CD8-positive, alpha-beta memory T cell (primary cell): ENCODE results near the gene CYP27B1. TPM values are rescaled to one million over a fixed set of nuclear protein-coding genes. Genes with fewer than 3 reads are reported as not detected.
A peak's percentile ranks its signal among the peaks of the same experiment; 100 is the strongest.

ENCODE experiments used
- CTCF ChIA-PET: fragments of 350-600 bp; sonication (Branson Sonifier 250); formaldehyde crosslinking; loops from one replicate; lab custom pipeline; 2021; ENCODE audit warnings: antibody characterized with exemption; lab: Charles Lee
- POLR2A ChIA-PET: fragments of 350-600 bp; sonication (Branson Sonifier 250); formaldehyde crosslinking; loops from one replicate; lab custom pipeline; 2021; ENCODE audit warnings: antibody characterized with exemption; lab: Charles Lee
- DNase-seq, 5 donors: peaks; one replicate each; pipeline versions ENCODE4 v3.0.0 to v3.0.0-alpha.2; 2020 to 2022; ENCODE audit warnings: mixed read lengths in 1 of 5
- H3K27ac ChIP-seq: one replicate; pipeline ENCODE4 v1.7.0; 2013; ENCODE audit warnings: low read depth, mild to moderate bottlenecking, low read length, moderate library complexity
- H3K27me3 ChIP-seq: 2 replicates; pipeline ENCODE4 v1.7.0; 2013; ENCODE audit warnings: low read length, mild to moderate bottlenecking; ENCODE audit not compliant: insufficient read depth, poor library complexity, severe bottlenecking
- H3K36me3 ChIP-seq: 2 replicates; pipeline ENCODE4 v1.7.0; 2013; ENCODE audit warnings: mild to moderate bottlenecking, low read length, moderate library complexity; ENCODE audit not compliant: insufficient read depth
- H3K4me1 ChIP-seq: 2 replicates; pipeline ENCODE4 v1.7.0; 2013; ENCODE audit warnings: mild to moderate bottlenecking, low read length, moderate library complexity; ENCODE audit not compliant: insufficient read depth
- H3K4me3 ChIP-seq: 2 replicates; pipeline ENCODE4 v1.7.0; 2013; ENCODE audit warnings: mild to moderate bottlenecking, low read length
- H3K9me3 ChIP-seq: 2 replicates; pipeline ENCODE4 v1.7.0; 2013; ENCODE audit warnings: mild to moderate bottlenecking, low read length
- H3K27ac Mint-ChIP-seq, 8 donors: one replicate each; pipeline ENCODE4 v1.8.0; 2020 to 2021; ENCODE audit warnings: mixed read lengths in 8 of 8, mild to moderate bottlenecking in 6 of 8, inconsistent platforms in 3 of 8, moderate library complexity in 3 of 8
- H3K27me3 Mint-ChIP-seq, 2 donors: one replicate each; pipeline ENCODE4 v1.8.0; 2020 to 2021; ENCODE audit warnings: mixed read lengths in 2 of 2, mild to moderate bottlenecking in 1 of 2, moderate library complexity in 1 of 2
- H3K36me3 Mint-ChIP-seq, 3 donors: one replicate each; pipeline ENCODE4 v1.8.0; 2020 to 2021; ENCODE audit warnings: mixed read lengths in 3 of 3, inconsistent platforms in 1 of 3, mild to moderate bottlenecking in 1 of 3
- H3K4me1 Mint-ChIP-seq, 3 donors: one replicate each; pipeline ENCODE4 v1.8.0; 2020 to 2021; ENCODE audit warnings: mixed read lengths in 3 of 3, inconsistent platforms in 1 of 3, mild to moderate bottlenecking in 1 of 3
- H3K4me3 Mint-ChIP-seq, 7 donors: one replicate each; pipeline ENCODE4 v1.8.0; 2020 to 2021; ENCODE audit warnings: mixed read lengths in 7 of 7, mild to moderate bottlenecking in 6 of 7, moderate library complexity in 4 of 7, inconsistent platforms in 2 of 7
- H3K9me3 Mint-ChIP-seq, 5 donors: one replicate each; pipeline ENCODE4 v1.8.0; 2020 to 2022; ENCODE audit warnings: mixed read lengths in 5 of 5, mild to moderate bottlenecking in 3 of 5, moderate library complexity in 2 of 5, inconsistent platforms in 1 of 5
- polyA plus RNA-seq: library from polyadenylated mRNA; unstranded; fragments of 300-500 nt; fragmentation: Illumina TruSeq; gene quantifications from one replicate; pipeline ENCODE4 v1.2.3, GENCODE V29; 2021
- total RNA-seq, 2 experiments: library from RNA; stranded (reverse); gene quantifications; one replicate each; pipeline ENCODE4 v1.2.3, GENCODE V29; 2021

The CYP27B1 gene
- total and polyA plus RNA-seq, 3 experiments from 2014 or later, result 0.52 to 7.4 (median 7.2) TPM

DNA sequence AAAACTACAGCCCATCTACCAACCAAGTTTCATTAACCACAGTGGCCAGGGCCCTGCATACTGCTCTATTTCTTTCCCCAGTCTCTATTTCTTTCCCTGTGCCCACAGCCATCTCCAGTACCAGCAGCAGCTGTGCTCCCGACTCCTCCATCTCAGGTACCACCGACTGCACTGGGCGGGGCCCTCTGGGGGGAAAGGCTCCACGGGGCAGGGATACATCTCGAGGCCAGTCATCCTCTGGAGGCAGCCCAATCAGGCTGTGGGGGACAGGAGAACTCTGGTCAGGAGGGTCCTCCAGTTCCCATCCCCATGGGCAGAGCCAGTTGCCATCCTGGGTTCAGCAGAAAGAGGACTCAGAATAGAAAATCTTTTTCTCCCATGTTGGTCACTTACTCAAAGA is 17.8 kb downstream of the CYP27B1 start:
- POLR2A ChIA-PET, result no interaction called here
- Histone ChIP-seq H3K9me3 (no peaks in the 10 kb centered on the region), H3K27me3 (no peaks in the 10 kb centered on the region), H3K27ac (no peak overlapping the region), H3K36me3 (peaks cover 19% of the 10 kb centered on the region), H3K4me3 (no peak overlapping the region), H3K4me1 (peaks cover 44% of the 10 kb centered on the region)
- Mint-ChIP-seq H3K27me3 (peaks cover 0 to 2% of the 10 kb centered on the region in 2 donors), H3K4me3 (peak overlapping the region in 1 of 7 donors; percentile 11), H3K9me3 (no peaks in the 10 kb centered on the region), H3K27ac (peak overlapping the region in 4 of 8 donors; percentile 8 to 55 (median 38)), H3K4me1 (peaks cover 52 to 67% (median 65%) of the 10 kb centered on the region in 3 donors), H3K36me3 (peaks cover 0 to 52% (median 10%) of the 10 kb centered on the region in 3 donors)
- CTCF ChIA-PET, result no interaction called here
- DNase-seq, result peak in 1 of 5 donors; percentile 46

DNA sequence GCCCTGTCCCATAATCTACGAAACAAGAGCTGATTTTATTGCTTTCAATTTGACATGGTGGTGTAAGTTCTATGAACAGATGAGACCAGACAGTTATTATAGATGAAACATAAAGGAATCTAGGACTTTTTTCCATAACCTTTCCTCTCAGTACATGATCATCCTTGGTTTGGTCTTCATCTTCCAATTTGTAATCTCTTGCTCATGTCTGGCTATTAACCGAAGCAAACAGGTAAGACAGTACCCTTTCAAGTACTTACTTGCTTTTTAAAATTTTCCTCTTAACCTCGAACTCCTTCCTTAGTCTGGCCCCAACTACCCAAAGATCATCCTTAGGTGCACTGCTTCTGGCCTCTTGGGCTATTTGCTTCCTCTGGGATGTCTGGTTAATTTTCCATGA is 20.9 kb downstream of the CYP27B1 start:
- peaks cover 0 to 47% (median 10%) of the 10 kb centered on the region in 3 donors for H3K36me3 Mint-ChIP-seq
- H3K4me3 Mint-ChIP-seq, result peak overlapping the region; percentile 85 to 96 (median 90)
- H3K27me3 Mint-ChIP-seq, result peaks cover 0 to 4% of the 10 kb centered on the region in 2 donors
- peaks cover 42 to 59% (median 50%) of the 10 kb centered on the region in 3 donors for H3K4me1 Mint-ChIP-seq
- no peak for DNase-seq
- H3K9me3 Mint-ChIP-seq, result no peaks in the 10 kb centered on the region
- peak overlapping the region; percentile 74 for H3K4me3 ChIP-seq
- peak overlapping the region; percentile 84 to 99 (median 97) for H3K27ac Mint-ChIP-seq
- ChIA-PET CTCF (interaction anchor here (1.4 kb wide), 1 partner anchor 266 kb away, joined by 4 read pairs; the partner anchor contains the start of gene ARHGAP9), POLR2A (no interaction called here)
- no peaks in the 10 kb centered on the region for H3K9me3 ChIP-seq
- no peaks in the 10 kb centered on the region for H3K27me3 ChIP-seq
- H3K27ac ChIP-seq, result no peak overlapping the region
- H3K4me1 ChIP-seq, result peaks cover 39% of the 10 kb centered on the region
- H3K36me3 ChIP-seq, result peaks cover 19% of the 10 kb centered on the region

GRCh38 chr12:57745485-57745881 is 21.4 kb downstream of the CYP27B1 start:
- peaks cover 19% of the 10 kb centered on the region for H3K36me3 ChIP-seq
- peaks cover 0 to 47% (median 10%) of the 10 kb centered on the region in 3 donors for H3K36me3 Mint-ChIP-seq
- H3K27me3 ChIP-seq, result no peaks in the 10 kb centered on the region
- peaks cover 0 to 5% of the 10 kb centered on the region in 2 donors for H3K27me3 Mint-ChIP-seq
- ChIA-PET CTCF (interaction anchor here (0.7 to 2.2 kb wide), 5 partner anchors 11 to 265 kb away, joined by 3 to 8 read pairs (median 5); partner anchors contain the start of gene ARHGAP9), POLR2A (interaction anchor here (1.0 to 1.5 kb wide), 4 partner anchors 11 to 27 kb away, joined by 3 to 7 read pairs (median 4); partner anchors contain the start of gene EEF1AKMT3)
- H3K27ac ChIP-seq, result peak overlapping the region; percentile 89
- peak overlapping the region; percentile 85 to 96 (median 90) for H3K4me3 Mint-ChIP-seq
- H3K9me3 ChIP-seq, result no peaks in the 10 kb centered on the region
- peak overlapping the region; percentile 84 to 99 (median 97) for H3K27ac Mint-ChIP-seq
- H3K9me3 Mint-ChIP-seq, result no peaks in the 10 kb centered on the region
- peaks cover 45 to 59% (median 50%) of the 10 kb centered on the region in 3 donors for H3K4me1 Mint-ChIP-seq
- H3K4me3 ChIP-seq, result peak overlapping the region; percentile 74
- peak in 1 of 5 donors; percentile 45 for DNase-seq
- H3K4me1 ChIP-seq, result peaks cover 39% of the 10 kb centered on the region

- H3K27ac ChIP-seq, result peak within 1 kb of the TSS; percentile 89
- peaks cover 45 to 60% (median 51%) of the 10 kb centered on the region in 3 donors for H3K4me1 Mint-ChIP-seq
Observed at GRCh38 chr12:57744777-57745484, 21.9 kb downstream of the CYP27B1 start, which contains the start of gene TSPAN31. Gene TSPAN31, plus strand, starts transcription at chr12:57745039. Its CDS starts 116 bp downstream, at chr12:57745155.

DNA sequence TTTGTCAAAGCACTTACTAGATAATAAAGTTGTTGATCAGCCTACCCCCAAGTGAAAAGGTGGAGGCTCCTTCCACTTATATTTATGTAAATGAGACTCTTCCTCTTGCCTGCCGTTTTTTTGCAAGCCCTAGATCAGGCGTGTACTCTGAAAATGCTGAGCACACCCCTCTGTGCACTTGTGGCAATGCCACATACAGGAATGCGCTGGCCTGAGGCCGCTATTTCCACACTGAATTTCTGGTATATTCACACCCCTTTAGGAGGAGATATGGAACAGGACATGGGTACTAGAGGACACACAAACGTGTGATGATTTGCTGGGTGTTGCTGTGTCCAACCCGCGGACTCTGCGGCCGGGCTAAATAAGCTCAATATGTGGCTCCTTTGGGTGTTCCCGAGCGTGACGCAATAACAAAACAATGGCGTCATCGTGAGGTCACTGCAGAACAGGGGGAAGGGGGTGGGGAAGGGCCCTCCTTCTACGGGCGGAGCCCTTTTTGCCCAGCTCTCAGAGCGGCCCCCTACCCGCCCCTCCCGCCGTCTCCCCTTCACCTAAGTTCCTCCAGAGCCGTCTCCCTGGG is 22.6 kb downstream of the CYP27B1 start:
- H3K4me1 Mint-ChIP-seq, result peaks cover 51 to 67% (median 57%) of the 10 kb centered on the region in 3 donors
- CTCF ChIA-PET, result interaction anchor here (0.7 to 3.6 kb wide), 8 partner anchors 9 to 264 kb away, joined by 3 to 24 read pairs (median 4); partner anchors contain the start of genes ARHGAP9 and PIP4K2C
- H3K4me3 ChIP-seq, result peak overlapping the region; percentile 74

More at GRCh38 chr12:57744777-57745484, 21.9 kb downstream of the CYP27B1 start, which contains the start of gene TSPAN31:
- POLR2A ChIA-PET, result interaction anchor here (0.6 to 1.5 kb wide), 6 partner anchors 12 to 28 kb away, joined by 3 to 7 read pairs (median 4); partner anchors contain the start of gene EEF1AKMT3
- peak; percentile 92 to 96 (median 93) for DNase-seq
- peaks cover 19% of the 10 kb centered on the region for H3K36me3 ChIP-seq
- Mint-ChIP-seq H3K4me3 (peak within 1 kb of the TSS; percentile 85 to 96 (median 90)), H3K9me3 (no peaks in the 10 kb centered on the region), H3K27ac (peak within 1 kb of the TSS; percentile 84 to 99 (median 97)), H3K36me3 (peaks cover 0 to 45% (median 10%) of the 10 kb centered on the region in 3 donors), H3K27me3 (peaks cover 0 to 5% of the 10 kb centered on the region in 2 donors)
- H3K4me1 ChIP-seq, result peaks cover 44% of the 10 kb centered on the region
- peak within 1 kb of the TSS; percentile 74 for H3K4me3 ChIP-seq
- no peaks in the 10 kb centered on the region for H3K9me3 ChIP-seq
- H3K27me3 ChIP-seq, result no peaks in the 10 kb centered on the region
- CTCF ChIA-PET, result interaction anchor here (0.7 to 2.2 kb wide), 8 partner anchors 9 to 265 kb away, joined by 3 to 8 read pairs (median 4); partner anchors contain the start of genes ARHGAP9 and PIP4K2C

DNA sequence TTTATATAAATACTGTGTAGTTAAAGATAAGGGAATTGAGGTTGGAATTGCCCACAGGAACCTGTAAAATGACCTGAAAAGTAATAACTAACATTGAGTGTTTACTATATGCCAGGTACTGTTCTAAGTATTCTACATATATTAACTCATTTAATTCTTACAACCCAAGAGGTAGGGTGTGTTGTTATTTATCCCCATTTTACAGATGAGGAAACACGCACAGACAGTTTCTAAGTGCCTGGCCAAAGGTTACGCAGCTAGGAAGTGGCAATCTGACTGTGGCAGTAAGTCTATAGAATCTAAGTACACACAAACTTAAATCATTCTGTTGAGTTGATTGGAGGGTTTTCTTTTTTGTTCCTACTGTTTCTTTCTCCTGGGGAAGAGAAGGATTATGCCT is 23.1 kb downstream of the CYP27B1 start:
- Histone ChIP-seq H3K27ac (peak overlapping the region; percentile 89), H3K27me3 (no peaks in the 10 kb centered on the region), H3K4me3 (no peak overlapping the region), H3K36me3 (peaks cover 16% of the 10 kb centered on the region), H3K4me1 (peaks cover 56% of the 10 kb centered on the region), H3K9me3 (no peaks in the 10 kb centered on the region)
- H3K4me1 Mint-ChIP-seq, result peaks cover 56 to 72% (median 62%) of the 10 kb centered on the region in 3 donors
- H3K4me3 Mint-ChIP-seq, result peak overlapping the region; percentile 85 to 96 (median 90)
- peak overlapping the region; percentile 84 to 99 (median 97) for H3K27ac Mint-ChIP-seq
- DNase-seq, result no peak
- CTCF ChIA-PET, result interaction anchor here (1.7 to 3.6 kb wide), 4 partner anchors 13 to 161 kb away, joined by 3 to 24 read pairs (median 6); partner anchors contain the start of gene PIP4K2C
- H3K27me3 Mint-ChIP-seq, result peaks cover 0 to 5% of the 10 kb centered on the region in 2 donors
- POLR2A ChIA-PET, result no interaction called here
- H3K9me3 Mint-ChIP-seq, result no peaks in the 10 kb centered on the region
- H3K36me3 Mint-ChIP-seq, result peaks cover 4 to 50% (median 10%) of the 10 kb centered on the region in 3 donors

More for the DNA sequence above, 22.6 kb downstream of the CYP27B1 start:
- Mint-ChIP-seq H3K27ac (peak overlapping the region; percentile 84 to 99 (median 97)), H3K36me3 (peaks cover 2 to 50% (median 10%) of the 10 kb centered on the region in 3 donors), H3K9me3 (no peaks in the 10 kb centered on the region), H3K4me3 (peak overlapping the region; percentile 85 to 96 (median 90)), H3K27me3 (peaks cover 0 to 5% of the 10 kb centered on the region in 2 donors)
- DNase-seq, result peak in 3 of 5 donors; percentile 51 to 86 (median 66)
- H3K4me1 ChIP-seq, result peaks cover 51% of the 10 kb centered on the region
- no peaks in the 10 kb centered on the region for H3K27me3 ChIP-seq
- H3K27ac ChIP-seq, result peak overlapping the region; percentile 89
- no peaks in the 10 kb centered on the region for H3K9me3 ChIP-seq
- peaks cover 20% of the 10 kb centered on the region for H3K36me3 ChIP-seq
- POLR2A ChIA-PET, result interaction anchor here (0.6 to 1.5 kb wide), 6 partner anchors 12 to 28 kb away, joined by 3 to 7 read pairs (median 4); partner anchors contain the start of gene EEF1AKMT3
